ENCODE measurements around the gene COA5. TPM values are rescaled to one million over a fixed set of nuclear protein-coding genes. Genes with fewer than 3 reads are reported as not detected.
A peak's percentile ranks its signal among the peaks of the same experiment; 100 is the strongest.

COA5 gene, protein sequence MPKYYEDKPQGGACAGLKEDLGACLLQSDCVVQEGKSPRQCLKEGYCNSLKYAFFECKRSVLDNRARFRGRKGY
- 30.1 and 43.3 TPM in 2 replicates for polyA plus RNA-seq (2011; rRNA removed)
- 20.7 and 25.1 TPM in 2 replicates for polyA plus RNA-seq (2012; cell fraction: cytosol; rRNA removed)
- 7.8 and 13.3 TPM in 2 replicates for polyA plus RNA-seq (2012; cell fraction: nucleus; rRNA removed)
- 32.7 to 42.4 TPM (median 32.8 TPM) in 3 replicates for polyA plus RNA-seq (2017; fragmentation: RNase III; extraction: RNeasy Plus Mini Kit Qiagen cat#74134 plus additional on column Dnase treatment)
- 3.1 and 4.2 TPM in 2 replicates for polyA minus RNA-seq (2011; rRNA and poly(A)+ RNA removed)

DNA sequence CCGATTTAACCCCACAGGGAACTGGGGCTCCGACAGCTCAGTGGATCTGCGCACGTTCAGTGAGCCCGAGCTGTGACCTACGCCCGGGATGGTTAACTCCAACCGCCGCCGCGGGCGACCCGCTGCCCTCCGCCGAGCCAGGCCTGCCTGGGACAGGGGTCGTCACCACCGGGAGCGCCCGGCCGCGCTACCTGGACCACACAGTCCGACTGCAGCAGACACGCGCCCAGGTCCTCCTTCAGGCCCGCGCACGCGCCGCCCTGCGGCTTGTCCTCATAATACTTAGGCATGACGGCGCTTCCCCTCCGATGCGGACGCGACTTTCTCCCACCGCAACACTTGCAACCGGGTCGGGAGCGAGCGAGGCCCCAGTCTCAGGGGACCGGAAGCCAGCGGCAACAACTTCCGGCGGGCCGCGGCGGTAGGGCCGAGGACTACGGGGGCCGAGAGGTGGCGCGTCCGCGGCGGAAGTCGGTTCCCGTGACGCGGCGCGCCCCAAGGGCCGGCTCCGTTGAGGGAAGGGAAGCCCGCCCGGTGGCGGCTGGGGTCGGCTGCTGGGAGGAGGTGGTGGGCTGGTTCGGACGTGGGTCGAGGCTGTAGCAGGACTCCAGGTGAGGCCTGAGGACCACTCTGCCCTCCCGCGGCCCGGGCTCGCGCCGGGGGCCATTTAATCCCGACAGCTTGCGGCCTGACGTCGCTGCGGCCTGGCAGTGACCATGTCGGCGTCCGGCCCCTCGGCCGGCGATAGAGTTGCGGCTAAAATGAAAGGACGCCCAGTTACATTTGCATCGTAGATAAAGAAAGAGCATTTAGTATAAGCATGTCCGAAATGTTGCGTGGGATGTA, at the start of gene COA5, which contains the start of gene UNC50:
Gene COA5 (minus strand): TSS at position 397 of the 846 bp plus-strand sequence. CDS start 107 bp downstream, at position 290.
Gene UNC50 (plus strand): TSS at position 474 of the 846 bp plus-strand sequence. CDS start 1,171 bp downstream, outside the sequence.
- H3K9me3 ChIP-seq = no peaks in the 10 kb centered on the region
- ChIA-PET POLR2A (no interaction called here), CTCF (interaction anchor here (1.0 to 1.9 kb wide), 3 partner anchors 9 to 40 kb away, joined by 3 to 4 read pairs (median 4); no protein-coding TSS in a partner anchor)
- H3K4me3 ChIP-seq = peak within 1 kb of the TSS; percentile 82
- peak within 1 kb of the TSS; percentile 98 to 99 for H3K27ac ChIP-seq
- no peak for FAIRE-seq
- peak within 1 kb of the TSS; percentile 97 for H3K4me2 ChIP-seq
- DNase-seq (ENCODE audit: low read depth in 1 of 2, low spot score in 1 of 2) = peak; percentile 83 to 94
- 2% methylated on average over 56 of the region's 93 CpGs for WGBS (ENCODE audit: missing lambda C conversion rate)
- H3K4me1 ChIP-seq = peaks cover 20% of the 10 kb centered on the region
- peak; percentile 96 for ATAC-seq
- TF ChIP-seq RAD21 (conservative IDR thresholded peaks at IDR 0.05 in 1 of 2, IDR thresholded peaks at IDR 0.05 in 1 of 2) (no peak), EHF (CRISPR knock-in tag; IDR thresholded peaks at IDR 0.05) (no peak), EP300 (IDR thresholded peaks at IDR 0.05) (no peak), POLR2A (IDR thresholded peaks at IDR 0.05; ENCODE audit: low read length) (peak; percentile 83), HOXA7 (CRISPR knock-in tag; IDR thresholded peaks at IDR 0.05) (no peak), KDM1A (IDR thresholded peaks at IDR 0.05; ENCODE audit: low read depth) (no peak), RCOR1 (IDR thresholded peaks at IDR 0.05; ENCODE audit: low read depth, low read length) (no peak), TP53 (CRISPR knock-in tag; IDR thresholded peaks at IDR 0.05) (no peak), HOXB5 (CRISPR knock-in tag; IDR thresholded peaks at IDR 0.05) (no peak), FOSL2 (IDR thresholded peaks at IDR 0.05) (no peak), FOSL2 (CRISPR knock-in tag; IDR thresholded peaks at IDR 0.05) (0 out of 2 replicates have a peak, but pooled peaks have one; percentile 5), JUN (IDR thresholded peaks at IDR 0.05) (peak; percentile 89 to 93), NPAS2 (CRISPR knock-in tag; IDR thresholded peaks at IDR 0.05; ENCODE audit: borderline replicate concordance) (no peak), SREBF2 (IDR thresholded peaks at IDR 0.05) (no peak), NFE2L2 (conservative IDR thresholded peaks at IDR 0.05; ENCODE audit: low read length) (no peak), CEBPB (IDR thresholded peaks at IDR 0.05) (no peak), ZFP36 (IDR thresholded peaks at IDR 0.05; ENCODE audit: borderline replicate concordance, partially characterized antibody) (no peak), CBX2 (IDR thresholded peaks at IDR 0.05; ENCODE audit: borderline replicate concordance, low read depth) (no peak; the same call in 1 of the 2 replicates), PHF8 (IDR thresholded peaks at IDR 0.05; ENCODE audit: borderline replicate concordance, low read depth) (peak; percentile 98), CHD4 (IDR thresholded peaks at IDR 0.05; ENCODE audit: borderline replicate concordance) (no peak), MYC (IDR thresholded peaks at IDR 0.05; ENCODE audit: borderline replicate concordance, low read length) (peak; percentile 56; the same call in 1 of the 2 replicates), ESRRA (IDR thresholded peaks at IDR 0.05; ENCODE audit: borderline replicate concordance, low read length) (no peak), CHD2 (IDR thresholded peaks at IDR 0.05; ENCODE audit: low read length, partially characterized antibody) (no peak), HEYL (CRISPR knock-in tag; IDR thresholded peaks at IDR 0.05) (no peak), NR3C1 (IDR thresholded peaks at IDR 0.05) (no peak), SMC3 (IDR thresholded peaks at IDR 0.05) (no peak), KDM5A (IDR thresholded peaks at IDR 0.05) (peak; percentile 51; the same call in 1 of the 2 replicates), CBX8 (IDR thresholded peaks at IDR 0.05) (no peak), MAFK (IDR thresholded peaks at IDR 0.05; ENCODE audit: partially characterized antibody) (no peak), HOXB13 (CRISPR knock-in tag; IDR thresholded peaks at IDR 0.05; ENCODE audit: low read depth) (no peak)
- TF ChIP-seq, protein P1, sequence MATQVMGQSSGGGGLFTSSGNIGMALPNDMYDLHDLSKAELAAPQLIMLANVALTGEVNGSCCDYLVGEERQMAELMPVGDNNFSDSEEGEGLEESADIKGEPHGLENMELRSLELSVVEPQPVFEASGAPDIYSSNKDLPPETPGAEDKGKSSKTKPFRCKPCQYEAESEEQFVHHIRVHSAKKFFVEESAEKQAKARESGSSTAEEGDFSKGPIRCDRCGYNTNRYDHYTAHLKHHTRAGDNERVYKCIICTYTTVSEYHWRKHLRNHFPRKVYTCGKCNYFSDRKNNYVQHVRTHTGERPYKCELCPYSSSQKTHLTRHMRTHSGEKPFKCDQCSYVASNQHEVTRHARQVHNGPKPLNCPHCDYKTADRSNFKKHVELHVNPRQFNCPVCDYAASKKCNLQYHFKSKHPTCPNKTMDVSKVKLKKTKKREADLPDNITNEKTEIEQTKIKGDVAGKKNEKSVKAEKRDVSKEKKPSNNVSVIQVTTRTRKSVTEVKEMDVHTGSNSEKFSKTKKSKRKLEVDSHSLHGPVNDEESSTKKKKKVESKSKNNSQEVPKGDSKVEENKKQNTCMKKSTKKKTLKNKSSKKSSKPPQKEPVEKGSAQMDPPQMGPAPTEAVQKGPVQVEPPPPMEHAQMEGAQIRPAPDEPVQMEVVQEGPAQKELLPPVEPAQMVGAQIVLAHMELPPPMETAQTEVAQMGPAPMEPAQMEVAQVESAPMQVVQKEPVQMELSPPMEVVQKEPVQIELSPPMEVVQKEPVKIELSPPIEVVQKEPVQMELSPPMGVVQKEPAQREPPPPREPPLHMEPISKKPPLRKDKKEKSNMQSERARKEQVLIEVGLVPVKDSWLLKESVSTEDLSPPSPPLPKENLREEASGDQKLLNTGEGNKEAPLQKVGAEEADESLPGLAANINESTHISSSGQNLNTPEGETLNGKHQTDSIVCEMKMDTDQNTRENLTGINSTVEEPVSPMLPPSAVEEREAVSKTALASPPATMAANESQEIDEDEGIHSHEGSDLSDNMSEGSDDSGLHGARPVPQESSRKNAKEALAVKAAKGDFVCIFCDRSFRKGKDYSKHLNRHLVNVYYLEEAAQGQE (IDR thresholded peaks at IDR 0.05) = no peak
- TF ChIP-seq, protein P2, sequence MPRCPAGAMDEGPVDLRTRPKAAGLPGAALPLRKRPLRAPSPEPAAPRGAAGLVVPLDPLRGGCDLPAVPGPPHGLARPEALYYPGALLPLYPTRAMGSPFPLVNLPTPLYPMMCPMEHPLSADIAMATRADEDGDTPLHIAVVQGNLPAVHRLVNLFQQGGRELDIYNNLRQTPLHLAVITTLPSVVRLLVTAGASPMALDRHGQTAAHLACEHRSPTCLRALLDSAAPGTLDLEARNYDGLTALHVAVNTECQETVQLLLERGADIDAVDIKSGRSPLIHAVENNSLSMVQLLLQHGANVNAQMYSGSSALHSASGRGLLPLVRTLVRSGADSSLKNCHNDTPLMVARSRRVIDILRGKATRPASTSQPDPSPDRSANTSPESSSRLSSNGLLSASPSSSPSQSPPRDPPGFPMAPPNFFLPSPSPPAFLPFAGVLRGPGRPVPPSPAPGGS (IDR thresholded peaks at IDR 0.05) = peak; percentile 69
- TF ChIP-seq, protein P3, sequence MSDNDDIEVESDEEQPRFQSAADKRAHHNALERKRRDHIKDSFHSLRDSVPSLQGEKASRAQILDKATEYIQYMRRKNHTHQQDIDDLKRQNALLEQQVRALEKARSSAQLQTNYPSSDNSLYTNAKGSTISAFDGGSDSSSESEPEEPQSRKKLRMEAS (IDR thresholded peaks at IDR 0.05) = peak; percentile 88
- TF ChIP-seq, protein P4, sequence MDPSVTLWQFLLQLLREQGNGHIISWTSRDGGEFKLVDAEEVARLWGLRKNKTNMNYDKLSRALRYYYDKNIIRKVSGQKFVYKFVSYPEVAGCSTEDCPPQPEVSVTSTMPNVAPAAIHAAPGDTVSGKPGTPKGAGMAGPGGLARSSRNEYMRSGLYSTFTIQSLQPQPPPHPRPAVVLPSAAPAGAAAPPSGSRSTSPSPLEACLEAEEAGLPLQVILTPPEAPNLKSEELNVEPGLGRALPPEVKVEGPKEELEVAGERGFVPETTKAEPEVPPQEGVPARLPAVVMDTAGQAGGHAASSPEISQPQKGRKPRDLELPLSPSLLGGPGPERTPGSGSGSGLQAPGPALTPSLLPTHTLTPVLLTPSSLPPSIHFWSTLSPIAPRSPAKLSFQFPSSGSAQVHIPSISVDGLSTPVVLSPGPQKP (IDR thresholded peaks at IDR 0.05; ENCODE audit: low read depth, low read length) = no peak
- TF ChIP-seq, protein P5, sequence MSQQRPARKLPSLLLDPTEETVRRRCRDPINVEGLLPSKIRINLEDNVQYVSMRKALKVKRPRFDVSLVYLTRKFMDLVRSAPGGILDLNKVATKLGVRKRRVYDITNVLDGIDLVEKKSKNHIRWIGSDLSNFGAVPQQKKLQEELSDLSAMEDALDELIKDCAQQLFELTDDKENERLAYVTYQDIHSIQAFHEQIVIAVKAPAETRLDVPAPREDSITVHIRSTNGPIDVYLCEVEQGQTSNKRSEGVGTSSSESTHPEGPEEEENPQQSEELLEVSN (IDR thresholded peaks at IDR 0.05; ENCODE audit: borderline replicate concordance, low read depth) = peak; percentile 57; the same call in 1 of the 2 replicates
